Stomach (tissue), 9 donors: ENCODE data around the gene NEU4. TPM values are rescaled to one million over a fixed set of nuclear protein-coding genes. Genes with fewer than 3 reads are reported as not detected.
A peak's percentile ranks its signal among the peaks of the same experiment; 100 is the strongest.

Source experiments
- DNase-seq, 2 donors: peaks; one replicate each; pipeline versions ENCODE4 v3.0.0 to v3.0.0-alpha.2; 2013 to 2019
- H3K27ac ChIP-seq, 5 donors: fragments of 200-600 bp in 4 of 5; sonication (generic) in 4 of 5; one replicate each; pipeline ENCODE4 v1.5.1; 2013 to 2019; ENCODE audit warnings: mild to moderate bottlenecking in 1 of 5, moderate library complexity in 1 of 5
- H3K27me3 ChIP-seq, 3 donors: fragments of 200-600 bp; sonication (generic); one replicate each; pipeline ENCODE4 v1.5.1; 2017 to 2019; ENCODE audit warnings: mixed run types in 1 of 3
- H3K36me3 ChIP-seq, 4 donors: fragments of 200-600 bp; sonication (generic); 1 replicate in 3 of 4; 2 replicates in 1 of 4; pipeline ENCODE4 v1.5.1; 2016 to 2019
- H3K4me1 ChIP-seq, 4 donors: fragments of 200-600 bp; sonication (generic); one replicate each; pipeline ENCODE4 v1.5.1; 2016 to 2019
- H3K4me3 ChIP-seq, 4 donors: fragments of 200-600 bp; sonication (generic) in 3 of 4; one replicate each; pipeline ENCODE4 v1.5.1; 2016 to 2019; ENCODE audit warnings: mild to moderate bottlenecking in 1 of 4
- H3K9me3 ChIP-seq, 4 donors: fragments of 200-600 bp; sonication (generic); one replicate each; pipeline ENCODE4 v1.5.1; 2016 to 2019
- CTCF ChIP-seq, 7 experiments: fragments of 450-650 bp in 4 of 7; fragments of 200-600 bp in 3 of 7; sonication (generic) in 3 of 7; IDR thresholded peaks; one replicate each; pipeline ENCODE4 v1.5.1; 2016 to 2019; ENCODE audit warnings: antibody characterized with exemption in 7 of 7, control low read depth in 2 of 7, mild to moderate bottlenecking in 1 of 7
- EP300 ChIP-seq: sonication (generic); formaldehyde crosslinking; IDR thresholded peaks from one replicate; pipeline ENCODE4 v1.6.1; 2017; ENCODE audit warnings: antibody characterized with exemption
- POLR2A ChIP-seq, 4 donors: fragments of 450-650 bp; IDR thresholded peaks; one replicate each; pipeline ENCODE4 v1.6.1; 2016; ENCODE audit warnings: antibody characterized with exemption in 4 of 4, control low read depth in 2 of 4, mild to moderate bottlenecking in 1 of 4, moderate library complexity in 1 of 4
- POLR2AphosphoS5 ChIP-seq, 3 donors: sonication (generic); formaldehyde crosslinking; IDR thresholded peaks; one replicate each; pipeline ENCODE4 v1.6.1; 2016; ENCODE audit warnings: antibody characterized with exemption in 3 of 3
- WGBS, 5 donors: extraction: QIAGEN DNeasy Blood & Tissue Kit in 3 of 5; methylation state at CpG; one replicate each; pipeline versions ENCODE4 v1.1.5 to v1.1.7; 2013 to 2018; 5-methylcytosine and 5-hydroxymethylcytosine counted together
- intact Hi-C: fragments of 100-400 bp; cut with DNase I; formaldehyde crosslinking; loops from one replicate; pipeline ENCODE4 v1.15.1; 2023; ENCODE audit warnings: low total_unique reads
- polyA plus RNA-seq, 3 donors: library from polyadenylated mRNA; stranded (reverse); fragments of 200-250 nt; gene quantifications; one replicate each; pipeline ENCODE4 v1.2.3, GENCODE V29; 2013
- total RNA-seq, 5 donors: library from RNA; depleted of rRNA; stranded (reverse); fragments of >200 nt; gene quantifications; one replicate each; pipeline versions ENCODE4 v1.1.0 to v1.2.3, GENCODE V29; 2014 to 2016
- donor health status: healthy with polysubstance abuse.
- donor health status: Bipolar disorder and iron deficiency.
- donor health status: healthy.

The NEU4 gene
- total and polyA plus RNA-seq, 8 donors = 0.08 to 415 TPM; not detected in 6

GRCh38 chr2:241774419-241775222 is 34.4 kb upstream of the NEU4 start:
- H3K4me3 ChIP-seq = no peak overlapping the region
- intact Hi-C loops = no loop called here
- H3K9me3 ChIP-seq = no peaks in the 10 kb centered on the region
- no peak overlapping the region for H3K27ac ChIP-seq
- TF ChIP-seq POLR2A (IDR thresholded peaks at IDR 0.05) (no peak), POLR2AphosphoS5 (IDR thresholded peaks at IDR 0.05) (no peak), EP300 (no peak), CTCF (IDR thresholded peaks at IDR 0.05) (no peak)
- peak; percentile 41 to 67 for DNase-seq
- H3K36me3 ChIP-seq = no peaks in the 10 kb centered on the region
- 43 to 64% (median 51%) methylated on average over 27 to 40 of the region's 40 CpGs for WGBS, 5 donors
- H3K4me1 ChIP-seq = peaks cover 4 to 36% (median 30%) of the 10 kb centered on the region in 4 donors
- peaks cover 0 to 78% (median 33%) of the 10 kb centered on the region in 3 donors for H3K27me3 ChIP-seq

GRCh38 chr2:241775223-241776177 is 33.5 kb upstream of the NEU4 start:
- intact Hi-C loops = no loop called here
- peaks cover 0 to 77% (median 33%) of the 10 kb centered on the region in 3 donors for H3K27me3 ChIP-seq
- no peak overlapping the region for H3K4me3 ChIP-seq
- WGBS, 5 donors = 71 to 78% (median 74%) methylated on average over 29 to 34 of the region's 34 CpGs
- H3K4me1 ChIP-seq = peaks cover 4 to 36% (median 30%) of the 10 kb centered on the region in 4 donors
- H3K27ac ChIP-seq = no peak overlapping the region
- no peak for DNase-seq
- H3K9me3 ChIP-seq = peaks cover 0 to 5% (median 0%) of the 10 kb centered on the region in 4 donors
- TF ChIP-seq POLR2AphosphoS5 (IDR thresholded peaks at IDR 0.05) (no peak), EP300 (no peak), POLR2A (IDR thresholded peaks at IDR 0.05) (no peak), CTCF (IDR thresholded peaks at IDR 0.05) (no peak)
- H3K36me3 ChIP-seq = no peaks in the 10 kb centered on the region

GRCh38 chr2:241776336-241777169 is 32.4 kb upstream of the NEU4 start, which contains the start of gene GAL3ST2:
GAL3ST2 (plus strand) TSS chr2:241776822; CDS start chr2:241776956, 134 bp downstream.
- intact Hi-C loops = no loop called here
- Histone ChIP-seq H3K4me1 (peaks cover 4 to 32% (median 24%) of the 10 kb centered on the region in 4 donors), H3K27me3 (peaks cover 0 to 67% (median 33%) of the 10 kb centered on the region in 3 donors), H3K27ac (no peak within 1 kb of the TSS), H3K9me3 (peaks cover 0 to 13% (median 2%) of the 10 kb centered on the region in 4 donors), H3K4me3 (no peak within 1 kb of the TSS), H3K36me3 (no peaks in the 10 kb centered on the region)
- DNase-seq = no peak
- TF ChIP-seq CTCF (IDR thresholded peaks at IDR 0.05) (no peak), EP300 (no peak), POLR2A (IDR thresholded peaks at IDR 0.05) (no peak), POLR2AphosphoS5 (IDR thresholded peaks at IDR 0.05) (no peak)
- WGBS, 5 donors = 53 to 81% (median 56%) methylated on average over 13 to 27 of the region's 27 CpGs
